ENCODE data around the gene PANK3. TPM values are rescaled to one million over a fixed set of nuclear protein-coding genes. Genes with fewer than 3 reads are reported as not detected.
"Not testable (repeated sequence)": the region's sequence is repeated elsewhere in the genome, so short reads cannot be mapped to it uniquely, and the experiment has no call there.

Gene PANK3
- total RNA-seq, 3 donors from 2014 or later (not counting 1 experiment from before 2014, with no cell fraction given), result 39.7 to 50.0 (median 46.9) TPM

DNA sequence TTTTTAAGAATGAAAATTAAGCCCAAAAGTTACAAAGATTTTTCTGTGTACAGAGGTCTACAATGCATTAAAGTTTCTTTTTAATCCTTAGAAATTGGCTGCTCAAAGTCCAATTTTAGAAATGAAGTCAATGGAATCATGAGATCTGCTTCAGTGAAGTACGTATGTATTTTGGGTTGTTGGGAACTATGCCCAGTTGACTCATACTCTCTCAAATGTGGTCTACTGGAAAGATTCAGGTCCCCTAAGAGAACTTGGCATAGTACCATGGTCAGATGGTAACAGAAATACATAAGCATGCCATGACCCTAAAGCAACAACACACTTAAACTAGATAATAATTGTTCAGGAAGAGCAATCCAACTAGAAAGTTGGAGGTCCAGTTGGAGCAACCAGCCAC is 27.0 kb downstream of the PANK3 start:
- H3K4me1 ChIP-seq (ENCODE audit: control insufficient read depth, insufficient read depth, low read length), result no peaks in the 10 kb centered on the region
- ATAC-seq (no peak), DNase-seq (no peak)
- H3K36me3 ChIP-seq (ENCODE audit: control insufficient read depth, insufficient read depth, low read length), result peaks cover 40% of the 10 kb centered on the region
- no peak for TF ChIP-seq CTCF (IDR thresholded peaks at IDR 0.05)
- no peaks in the 10 kb centered on the region for H3K36me3 Mint-ChIP-seq
- 94% methylated on average over 1 of the region's 1 CpG for WGBS (ENCODE audit: insufficient coverage)
- H3K27ac Mint-ChIP-seq, result no peak overlapping the region
- no peaks in the 10 kb centered on the region for H3K9me3 ChIP-seq (ENCODE audit: control insufficient read depth, insufficient read depth, low read length)
- H3K27me3 Mint-ChIP-seq (ENCODE audit: low read depth in 2 of 2), result no peaks in the 10 kb centered on the region
- no peaks in the 10 kb centered on the region for H3K27me3 ChIP-seq (ENCODE audit: control insufficient read depth, insufficient read depth, low read length)
- peaks cover 22 to 27% of the 10 kb centered on the region in 2 donors for H3K4me1 Mint-ChIP-seq
- H3K27ac ChIP-seq (ENCODE audit: low read length), result no peak overlapping the region
- H3K4me3 Mint-ChIP-seq, result no peak overlapping the region
- H3K4me3 ChIP-seq (ENCODE audit: low read length), result no peak overlapping the region
- intact Hi-C loops (cut with micrococcal nuclease), result no loop called here
- H3K9me3 Mint-ChIP-seq, result no peaks in the 10 kb centered on the region

- DNase-seq (no peak), ATAC-seq (no peak)
- Mint-ChIP-seq H3K27me3 (ENCODE audit: low read depth in 2 of 2) (no peaks in the 10 kb centered on the region), H3K9me3 (no peaks in the 10 kb centered on the region), H3K4me1 (peaks cover 18 to 27% of the 10 kb centered on the region in 2 donors), H3K36me3 (no peaks in the 10 kb centered on the region), H3K27ac (no peak overlapping the region), H3K4me3 (no peak overlapping the region)
- Histone ChIP-seq H3K27ac (ENCODE audit: low read length) (no peak overlapping the region), H3K9me3 (ENCODE audit: control insufficient read depth, insufficient read depth, low read length) (no peaks in the 10 kb centered on the region), H3K4me1 (ENCODE audit: control insufficient read depth, insufficient read depth, low read length) (no peaks in the 10 kb centered on the region), H3K36me3 (ENCODE audit: control insufficient read depth, insufficient read depth, low read length) (peaks cover 26% of the 10 kb centered on the region), H3K4me3 (ENCODE audit: low read length) (no peak overlapping the region), H3K27me3 (ENCODE audit: control insufficient read depth, insufficient read depth, low read length) (no peaks in the 10 kb centered on the region)
- no peak for TF ChIP-seq CTCF (IDR thresholded peaks at IDR 0.05)
- intact Hi-C loops (cut with micrococcal nuclease), result no loop called here
These were observed 28.5 kb downstream of the PANK3 start for GRCh38 chr5:168550656-168551055.

DNA sequence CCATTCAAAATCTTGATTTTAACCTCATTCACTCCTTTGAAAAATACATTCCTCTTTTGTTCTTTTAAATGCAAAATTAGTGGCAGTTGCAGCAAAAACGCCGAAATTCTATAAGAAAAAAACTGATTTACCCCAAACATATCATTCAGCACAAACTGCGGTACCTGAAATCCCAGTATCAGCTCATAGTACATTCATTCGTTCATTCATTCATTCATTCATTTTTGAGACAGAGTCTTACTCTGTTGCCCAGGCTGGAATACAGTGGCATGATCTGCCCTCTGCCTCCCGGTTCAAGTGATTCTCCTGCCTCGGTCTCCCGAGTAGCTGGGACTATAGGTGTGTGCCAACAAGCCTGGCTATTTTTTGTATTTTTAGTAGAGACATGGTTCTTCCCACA is 29.6 kb downstream of the PANK3 start:
- H3K4me1 ChIP-seq (ENCODE audit: control insufficient read depth, insufficient read depth, low read length), result no peaks in the 10 kb centered on the region
- no peaks in the 10 kb centered on the region for H3K27me3 ChIP-seq (ENCODE audit: control insufficient read depth, insufficient read depth, low read length)
- H3K4me3 Mint-ChIP-seq, result no peak overlapping the region
- DNase-seq, result no peak
- intact Hi-C loops (cut with micrococcal nuclease), result no loop called here
- H3K36me3 ChIP-seq (ENCODE audit: control insufficient read depth, insufficient read depth, low read length), result peaks cover 22% of the 10 kb centered on the region
- no peak for TF ChIP-seq CTCF (IDR thresholded peaks at IDR 0.05)
- ATAC-seq, result no peak
- no peaks in the 10 kb centered on the region for H3K9me3 ChIP-seq (ENCODE audit: control insufficient read depth, insufficient read depth, low read length)
- 97% methylated on average over 5 of the region's 7 CpGs for WGBS (ENCODE audit: insufficient coverage)
- no peaks in the 10 kb centered on the region for H3K27me3 Mint-ChIP-seq (ENCODE audit: low read depth in 2 of 2)
- no peak overlapping the region for H3K4me3 ChIP-seq (ENCODE audit: low read length)
- no peak overlapping the region for H3K27ac ChIP-seq (ENCODE audit: low read length)
- peaks cover 0 to 2% of the 10 kb centered on the region in 2 donors for H3K9me3 Mint-ChIP-seq
- H3K4me1 Mint-ChIP-seq, result peaks cover 18 to 27% of the 10 kb centered on the region in 2 donors
- H3K36me3 Mint-ChIP-seq, result no peaks in the 10 kb centered on the region
- H3K27ac Mint-ChIP-seq, result no peak overlapping the region

GRCh38 chr5:168537176-168537575 is 42.0 kb downstream of the PANK3 start:
- peaks cover 3 to 9% of the 10 kb centered on the region in 2 donors for H3K27me3 Mint-ChIP-seq (ENCODE audit: low read depth in 2 of 2)
- Histone ChIP-seq H3K36me3 (ENCODE audit: control insufficient read depth, insufficient read depth, low read length) (no peaks in the 10 kb centered on the region), H3K27ac (ENCODE audit: low read length) (no peak overlapping the region), H3K4me1 (ENCODE audit: control insufficient read depth, insufficient read depth, low read length) (no peaks in the 10 kb centered on the region), H3K9me3 (ENCODE audit: control insufficient read depth, insufficient read depth, low read length) (peaks cover 8% of the 10 kb centered on the region), H3K4me3 (ENCODE audit: low read length) (no peak overlapping the region), H3K27me3 (ENCODE audit: control insufficient read depth, insufficient read depth, low read length) (peaks cover 4% of the 10 kb centered on the region)
- no peaks in the 10 kb centered on the region for H3K9me3 Mint-ChIP-seq
- TF ChIP-seq CTCF (IDR thresholded peaks at IDR 0.05), result no peak
- H3K27ac Mint-ChIP-seq, result no peak overlapping the region
- H3K36me3 Mint-ChIP-seq, result no peaks in the 10 kb centered on the region
- no peak for DNase-seq
- intact Hi-C loops (cut with micrococcal nuclease), result no loop called here
- 77% methylated on average over 2 of the region's 2 CpGs for WGBS (ENCODE audit: insufficient coverage)
- H3K4me1 Mint-ChIP-seq, result no peaks in the 10 kb centered on the region
- no peak for ATAC-seq
- H3K4me3 Mint-ChIP-seq, result no peak overlapping the region

DNA sequence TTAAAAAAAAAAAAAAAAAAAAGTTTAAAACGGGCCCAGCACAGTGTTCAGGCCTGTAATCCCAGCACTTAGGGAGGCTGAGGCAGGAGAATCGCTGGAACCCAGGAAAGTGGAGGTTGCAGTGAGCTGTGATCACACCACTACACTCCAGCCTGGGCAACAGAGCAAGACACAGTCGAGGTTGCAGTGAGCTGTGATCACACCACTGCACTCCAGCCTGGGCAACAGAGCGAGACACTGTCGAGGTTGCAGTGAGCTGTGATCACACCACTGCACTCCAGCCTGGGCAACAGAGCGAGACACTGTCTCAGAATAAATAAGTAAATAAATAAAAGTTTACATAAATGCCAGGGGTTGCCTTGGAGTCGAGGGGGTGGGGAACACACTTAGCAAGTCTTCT is 44.8 kb downstream of the PANK3 start:
- H3K27me3 ChIP-seq (ENCODE audit: control insufficient read depth, insufficient read depth, low read length), result peaks cover 26% of the 10 kb centered on the region
- DNase-seq; H3K4me3 ChIP-seq (ENCODE audit: low read length); H3K27ac ChIP-seq (ENCODE audit: low read length); intact Hi-C loops (cut with micrococcal nuclease); ATAC-seq; H3K9me3 Mint-ChIP-seq; H3K36me3 Mint-ChIP-seq; H3K4me3 Mint-ChIP-seq; H3K4me1 Mint-ChIP-seq; H3K9me3 ChIP-seq (ENCODE audit: control insufficient read depth, insufficient read depth, low read length); H3K4me1 ChIP-seq (ENCODE audit: control insufficient read depth, insufficient read depth, low read length); H3K36me3 ChIP-seq (ENCODE audit: control insufficient read depth, insufficient read depth, low read length); H3K27ac Mint-ChIP-seq: not testable (repeated sequence)
- WGBS (ENCODE audit: insufficient coverage), result 70% methylated on average over 6 of the region's 7 CpGs
- peaks cover 15 to 35% of the 10 kb centered on the region in 2 donors for H3K27me3 Mint-ChIP-seq (ENCODE audit: low read depth in 2 of 2)

All from natural killer cell (primary cell).